Astrocyte (in vitro differentiated cells and primary cell): ENCODE measurements around the gene CTLA4. TPM values are rescaled to one million over a fixed set of nuclear protein-coding genes. Genes with fewer than 3 reads are reported as not detected.

ENCODE experiments used
- DNase-seq: peaks from one replicate; pipeline ENCODE4 v3.0.0-alpha.2; 2010; ENCODE audit warnings: low read depth
- FAIRE-seq: peaks from 2 replicates; lab custom pipeline; 2011; peaks lifted over from hg19 to GRCh38; lab: Jason Lieb, UNC
- H2AFZ ChIP-seq: 2 replicates; pipeline ENCODE4 v1.6.0; 2012; ENCODE audit warnings: low read depth, low read length, inconsistent platforms
- H3K27ac ChIP-seq: 2 replicates; pipeline ENCODE4 v1.5.1; 2011; ENCODE audit warnings: low read depth, low read length, inconsistent platforms
- H3K27me3 ChIP-seq: 2 replicates; pipeline ENCODE4 v1.6.0; 2011; ENCODE audit warnings: low read length, inconsistent platforms; ENCODE audit not compliant: insufficient read depth
- H3K36me3 ChIP-seq: 2 replicates; pipeline ENCODE4 v1.5.1; 2011; ENCODE audit warnings: low read length, inconsistent platforms; ENCODE audit not compliant: insufficient read depth
- H3K4me1 ChIP-seq: 2 replicates; pipeline ENCODE4 v1.5.1; 2011; ENCODE audit warnings: low read length, inconsistent platforms; ENCODE audit not compliant: insufficient read depth
- H3K4me2 ChIP-seq: 2 replicates; pipeline ENCODE4 v1.6.0; 2012; ENCODE audit warnings: low read length, inconsistent platforms
- H3K4me3 ChIP-seq: 2 replicates; pipeline ENCODE4 v1.5.1; 2011; ENCODE audit warnings: low read depth, mild to moderate bottlenecking, low read length, inconsistent platforms; ENCODE audit not compliant: insufficient read depth
- H3K79me2 ChIP-seq: 2 replicates; pipeline ENCODE4 v1.6.0; 2012; ENCODE audit warnings: mild to moderate bottlenecking, low read length, inconsistent platforms; ENCODE audit not compliant: insufficient read depth
- H3K9ac ChIP-seq: 2 replicates; pipeline ENCODE4 v1.6.0; 2012; ENCODE audit warnings: mild to moderate bottlenecking, low read length, inconsistent platforms
- H3K9me3 ChIP-seq: 2 replicates; pipeline ENCODE4 v1.5.1; 2012; ENCODE audit warnings: low read depth, mild to moderate bottlenecking, low read length, inconsistent platforms; ENCODE audit not compliant: insufficient read depth
- H4K20me1 ChIP-seq: 2 replicates; pipeline ENCODE4 v1.6.0; 2012; ENCODE audit warnings: low read length, inconsistent platforms; ENCODE audit not compliant: insufficient read depth
- H3K27ac Mint-ChIP-seq: one replicate; pipeline ENCODE4 v1.8.0; 2021; ENCODE audit warnings: mild to moderate bottlenecking, mixed read lengths; ENCODE audit not compliant: unreplicated experiment
- H3K27me3 Mint-ChIP-seq: one replicate; pipeline ENCODE4 v1.8.0; 2021; ENCODE audit warnings: low read depth, mixed read lengths; ENCODE audit not compliant: unreplicated experiment
- H3K36me3 Mint-ChIP-seq: one replicate; pipeline ENCODE4 v1.8.0; 2021; ENCODE audit warnings: low read depth, mixed read lengths; ENCODE audit not compliant: unreplicated experiment
- H3K4me1 Mint-ChIP-seq: one replicate; pipeline ENCODE4 v1.8.0; 2021; ENCODE audit warnings: low read depth, mixed read lengths; ENCODE audit not compliant: unreplicated experiment
- H3K4me3 Mint-ChIP-seq: one replicate; pipeline ENCODE4 v1.8.0; 2021; ENCODE audit warnings: mild to moderate bottlenecking, moderate library complexity, mixed read lengths; ENCODE audit not compliant: unreplicated experiment
- H3K9me3 Mint-ChIP-seq: one replicate; pipeline ENCODE4 v1.8.0; 2021; ENCODE audit warnings: mild to moderate bottlenecking, mixed read lengths; ENCODE audit not compliant: unreplicated experiment
- EZH2 ChIP-seq: IDR thresholded peaks from 2 replicates; pipeline ENCODE4 v1.6.1; 2012; ENCODE audit warnings: mild to moderate bottlenecking, low read length, inconsistent platforms; ENCODE audit not compliant: insufficient read depth
- total RNA-seq: library from RNA; stranded (reverse); gene quantifications from 2 replicates; pipeline ENCODE4 v1.2.1, GENCODE V29; 2021
- TF ChIP-seq, protein P1 (sequence below): IDR thresholded peaks from 2 replicates; pipeline ENCODE4 v1.5.1; 2011; ENCODE audit warnings: low read depth, mild to moderate bottlenecking, inconsistent platforms, low read length, moderate library complexity; ENCODE audit not compliant: insufficient read depth

The CTLA4 gene
- total RNA-seq, 1 donor from 2014 or later = not detected

DNA sequence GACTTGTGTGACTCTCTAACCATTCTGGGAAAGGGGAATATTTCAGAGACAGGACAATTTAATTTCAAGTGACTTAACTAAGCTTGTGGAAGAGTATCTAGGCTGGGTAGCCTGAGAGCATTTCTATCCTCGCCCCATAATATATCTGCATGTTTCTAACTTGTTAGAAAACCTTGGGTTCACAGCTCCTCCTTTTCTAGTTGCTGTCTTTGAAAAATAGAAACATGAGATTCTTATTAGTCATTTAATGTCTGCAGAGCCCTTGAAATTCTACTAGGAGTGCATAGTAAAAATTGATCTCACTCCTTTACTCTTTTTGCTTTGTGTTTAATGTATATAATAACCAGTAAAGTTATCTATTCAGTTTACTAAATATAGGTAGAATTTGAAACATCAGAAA is 22.4 kb downstream of the CTLA4 start:
- DNase-seq (no peak), FAIRE-seq (no peak)
- Histone ChIP-seq H3K36me3 (no peaks in the 10 kb centered on the region), H3K9ac (no peak overlapping the region), H4K20me1 (no peaks in the 10 kb centered on the region), H3K27me3 (no peaks in the 10 kb centered on the region), H3K9me3 (no peaks in the 10 kb centered on the region), H3K4me2 (no peak overlapping the region), H3K27ac (no peak overlapping the region), H3K4me1 (no peaks in the 10 kb centered on the region), H3K4me3 (no peak overlapping the region), H2AFZ (no peak overlapping the region), H3K79me2 (no peaks in the 10 kb centered on the region)
- Mint-ChIP-seq H3K27ac (no peak overlapping the region), H3K27me3 (peaks cover 10% of the 10 kb centered on the region), H3K4me3 (no peak overlapping the region), H3K9me3 (peaks cover 7% of the 10 kb centered on the region), H3K36me3 (no peaks in the 10 kb centered on the region), H3K4me1 (peaks cover 3% of the 10 kb centered on the region)
- TF ChIP-seq, protein P1, sequence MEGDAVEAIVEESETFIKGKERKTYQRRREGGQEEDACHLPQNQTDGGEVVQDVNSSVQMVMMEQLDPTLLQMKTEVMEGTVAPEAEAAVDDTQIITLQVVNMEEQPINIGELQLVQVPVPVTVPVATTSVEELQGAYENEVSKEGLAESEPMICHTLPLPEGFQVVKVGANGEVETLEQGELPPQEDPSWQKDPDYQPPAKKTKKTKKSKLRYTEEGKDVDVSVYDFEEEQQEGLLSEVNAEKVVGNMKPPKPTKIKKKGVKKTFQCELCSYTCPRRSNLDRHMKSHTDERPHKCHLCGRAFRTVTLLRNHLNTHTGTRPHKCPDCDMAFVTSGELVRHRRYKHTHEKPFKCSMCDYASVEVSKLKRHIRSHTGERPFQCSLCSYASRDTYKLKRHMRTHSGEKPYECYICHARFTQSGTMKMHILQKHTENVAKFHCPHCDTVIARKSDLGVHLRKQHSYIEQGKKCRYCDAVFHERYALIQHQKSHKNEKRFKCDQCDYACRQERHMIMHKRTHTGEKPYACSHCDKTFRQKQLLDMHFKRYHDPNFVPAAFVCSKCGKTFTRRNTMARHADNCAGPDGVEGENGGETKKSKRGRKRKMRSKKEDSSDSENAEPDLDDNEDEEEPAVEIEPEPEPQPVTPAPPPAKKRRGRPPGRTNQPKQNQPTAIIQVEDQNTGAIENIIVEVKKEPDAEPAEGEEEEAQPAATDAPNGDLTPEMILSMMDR = no peak
- no peak for TF ChIP-seq EZH2

DNA sequence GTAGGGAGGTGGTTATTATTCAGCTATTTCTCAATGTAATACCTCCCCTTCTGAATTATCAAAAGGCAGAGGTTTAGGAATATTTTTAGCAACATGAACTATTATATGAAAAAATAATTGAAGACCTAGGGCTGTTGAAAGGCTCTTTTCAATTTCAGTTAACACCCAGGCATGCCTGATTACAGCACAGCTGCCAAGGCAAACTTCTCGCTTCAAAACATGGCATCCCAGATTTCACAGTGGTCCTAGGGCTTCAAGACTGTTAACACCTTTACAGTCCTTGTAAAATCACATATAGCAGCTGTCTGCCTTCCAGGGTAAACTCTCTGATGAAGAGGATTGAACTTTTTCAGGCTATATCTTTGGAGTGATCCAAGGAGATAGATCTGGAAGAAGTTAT is 23.2 kb downstream of the CTLA4 start:
- H3K4me1 ChIP-seq = no peaks in the 10 kb centered on the region
- H3K36me3 ChIP-seq = no peaks in the 10 kb centered on the region
- no peak overlapping the region for H3K27ac ChIP-seq
- Mint-ChIP-seq H3K4me3 (no peak overlapping the region), H3K4me1 (peaks cover 3% of the 10 kb centered on the region), H3K27ac (no peak overlapping the region), H3K36me3 (no peaks in the 10 kb centered on the region), H3K9me3 (peaks cover 7% of the 10 kb centered on the region), H3K27me3 (peaks cover 3% of the 10 kb centered on the region)
- H3K9me3 ChIP-seq = no peaks in the 10 kb centered on the region
- no peak overlapping the region for H3K4me2 ChIP-seq
- no peak overlapping the region for H3K9ac ChIP-seq
- H2AFZ ChIP-seq = no peak overlapping the region
- no peaks in the 10 kb centered on the region for H4K20me1 ChIP-seq
- DNase-seq (no peak), FAIRE-seq (no peak)
- no peak overlapping the region for H3K4me3 ChIP-seq
- H3K79me2 ChIP-seq = no peaks in the 10 kb centered on the region
- no peaks in the 10 kb centered on the region for H3K27me3 ChIP-seq
- TF ChIP-seq EZH2 = no peak
- TF ChIP-seq, protein P1 = no peak

DNA sequence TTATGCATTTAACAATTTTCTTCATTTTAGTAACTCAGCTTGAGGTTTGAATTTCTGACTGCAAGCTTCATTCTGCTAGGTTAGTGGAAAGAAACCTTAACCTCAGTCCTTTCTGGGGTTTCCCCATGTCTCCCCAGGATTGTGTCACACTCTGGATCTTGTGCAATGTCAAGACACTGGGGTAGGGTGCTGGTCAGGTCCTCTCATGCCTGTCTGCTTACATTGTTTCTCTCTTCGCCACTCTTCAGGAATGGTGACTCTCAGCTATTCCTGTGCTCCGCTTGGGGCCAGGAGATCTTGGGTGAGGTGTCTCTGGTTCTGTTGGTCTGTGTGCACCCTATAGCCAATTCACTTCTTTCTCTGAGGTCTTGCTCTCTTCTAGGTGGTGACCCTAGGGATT is 23.9 kb downstream of the CTLA4 start:
- Histone ChIP-seq H2AFZ (no peak overlapping the region), H3K9me3 (no peaks in the 10 kb centered on the region), H3K36me3 (no peaks in the 10 kb centered on the region), H4K20me1 (no peaks in the 10 kb centered on the region), H3K9ac (no peak overlapping the region), H3K79me2 (no peaks in the 10 kb centered on the region), H3K4me1 (no peaks in the 10 kb centered on the region), H3K4me3 (no peak overlapping the region), H3K4me2 (no peak overlapping the region), H3K27ac (no peak overlapping the region), H3K27me3 (no peaks in the 10 kb centered on the region)
- Mint-ChIP-seq H3K36me3 (no peaks in the 10 kb centered on the region), H3K9me3 (peaks cover 7% of the 10 kb centered on the region), H3K4me3 (no peak overlapping the region), H3K4me1 (peaks cover 3% of the 10 kb centered on the region), H3K27me3 (peaks cover 3% of the 10 kb centered on the region), H3K27ac (no peak overlapping the region)
- TF ChIP-seq EZH2 = no peak
- TF ChIP-seq, protein P1 = no peak
- no peak for FAIRE-seq
- DNase-seq = no peak
